GM19023 (cell line): ENCODE results near the gene HS3ST6.
"Not testable (repeated sequence)": the region's sequence is repeated elsewhere in the genome, so short reads cannot be mapped to it uniquely, and the experiment has no call there.

Experiments used
- ATAC-seq: cut with Tn5 transposase; IDR thresholded peaks from one replicate; pipeline ENCODE4 v1.9.1; 2021; ENCODE audit warnings: mild to moderate bottlenecking, moderate library complexity; ENCODE audit not compliant: unreplicated experiment

The HS3ST6 gene

GRCh38 chr16:1884155-1884760, 34.0 kb downstream of the HS3ST6 start:
- ATAC-seq: no peak

DNA sequence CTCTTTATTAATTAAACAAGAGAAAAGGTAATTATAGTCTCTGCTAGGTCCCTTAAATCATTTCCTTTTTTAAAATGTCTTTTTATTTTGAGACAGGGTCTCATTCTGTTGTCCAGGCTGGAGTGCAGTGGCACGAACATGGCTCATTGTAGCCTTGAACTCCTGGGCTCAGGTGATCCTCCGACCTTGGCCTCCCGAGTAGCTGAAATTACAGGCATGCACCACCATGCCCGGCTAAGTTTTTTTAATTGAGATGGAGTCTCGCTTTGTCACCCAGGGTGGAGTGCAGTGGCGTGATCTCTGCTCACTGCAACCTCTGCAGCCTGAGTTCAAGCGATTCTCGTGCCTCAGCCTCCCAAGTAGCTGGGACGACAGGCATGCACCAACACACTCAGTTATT, 37.0 kb downstream of the HS3ST6 start:
- ATAC-seq: not testable (repeated sequence)

DNA sequence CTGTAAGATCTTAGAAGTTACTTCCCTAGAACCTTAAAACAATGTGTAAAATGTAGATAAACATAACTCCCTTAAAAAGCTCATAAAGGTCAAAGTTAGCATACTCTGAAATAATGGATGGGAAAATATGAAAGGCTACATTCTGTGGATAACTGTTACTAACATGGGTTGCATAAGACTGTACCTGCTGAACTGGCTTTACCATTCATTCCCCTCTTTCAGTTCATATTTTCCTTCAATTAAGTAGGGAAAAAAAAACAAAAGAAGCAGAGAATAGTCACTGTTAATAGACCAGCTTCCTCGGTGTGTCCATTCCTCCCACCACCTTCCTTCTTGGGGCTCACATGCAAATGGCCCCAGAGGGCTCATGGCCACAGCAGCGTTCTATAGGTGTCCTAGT, 38.7 kb downstream of the HS3ST6 start:
- ATAC-seq: no peak

DNA sequence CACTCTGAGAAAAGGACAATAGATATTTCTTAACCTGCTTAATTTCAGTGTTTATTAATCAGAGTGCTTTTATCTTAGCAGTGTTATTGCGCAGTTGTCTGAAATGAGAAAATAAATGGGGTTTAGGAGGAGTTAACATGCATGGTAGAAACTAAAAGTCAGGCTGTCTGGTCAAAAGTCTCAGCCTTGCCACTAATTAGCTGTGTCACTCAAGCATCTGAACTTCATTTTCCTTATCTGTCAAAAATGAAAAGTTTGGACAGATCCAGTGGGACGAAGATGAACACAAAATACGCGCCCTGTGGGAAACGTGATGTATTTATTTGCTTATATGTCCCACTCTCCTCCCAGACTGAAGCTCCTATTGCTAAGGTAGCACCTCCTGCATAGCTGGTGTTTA, 40.0 kb downstream of the HS3ST6 start:
- ATAC-seq: no peak

DNA sequence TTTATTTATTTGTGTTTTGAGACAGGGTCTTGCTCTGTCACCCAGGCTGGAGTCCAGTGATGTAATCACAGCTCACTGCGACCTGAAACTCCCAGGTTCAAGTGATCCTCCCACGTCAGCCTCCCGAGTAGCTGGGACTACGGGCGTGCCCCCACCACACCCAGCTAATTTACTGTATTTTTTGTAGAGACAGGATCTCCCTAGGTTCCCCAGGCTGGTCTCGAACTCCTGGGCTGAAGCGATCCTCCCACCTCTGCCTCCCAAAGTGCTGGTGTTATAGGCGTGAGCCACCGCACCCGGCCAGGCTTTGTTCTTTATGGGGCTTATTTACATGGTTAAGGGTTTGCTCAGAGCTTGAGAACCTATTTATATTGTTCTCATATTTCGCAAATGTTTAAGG, 40.4 kb downstream of the HS3ST6 start:
- no peak for ATAC-seq

GRCh38 chr16:1877089-1877488, 41.1 kb downstream of the HS3ST6 start:
- no peak for ATAC-seq

DNA sequence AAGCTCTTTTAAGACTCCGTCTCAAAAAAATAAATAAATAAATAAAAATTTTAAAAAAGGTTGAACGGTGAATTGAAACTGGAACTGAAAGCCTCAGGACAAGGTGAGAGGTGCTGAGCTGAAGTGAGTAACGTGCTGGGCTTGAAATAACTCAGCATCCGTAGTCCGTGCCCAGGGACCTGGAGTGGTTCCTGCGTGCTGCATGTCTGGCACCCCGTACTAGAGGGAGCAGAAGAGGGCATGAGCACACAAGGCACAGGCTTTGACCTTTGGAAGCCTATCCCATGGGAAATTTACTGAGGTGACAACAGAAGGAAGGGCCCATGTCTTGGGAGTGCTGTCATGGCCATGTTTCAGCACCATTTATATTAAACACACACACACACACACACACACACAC, 41.7 kb downstream of the HS3ST6 start:
- ATAC-seq: no peak

DNA sequence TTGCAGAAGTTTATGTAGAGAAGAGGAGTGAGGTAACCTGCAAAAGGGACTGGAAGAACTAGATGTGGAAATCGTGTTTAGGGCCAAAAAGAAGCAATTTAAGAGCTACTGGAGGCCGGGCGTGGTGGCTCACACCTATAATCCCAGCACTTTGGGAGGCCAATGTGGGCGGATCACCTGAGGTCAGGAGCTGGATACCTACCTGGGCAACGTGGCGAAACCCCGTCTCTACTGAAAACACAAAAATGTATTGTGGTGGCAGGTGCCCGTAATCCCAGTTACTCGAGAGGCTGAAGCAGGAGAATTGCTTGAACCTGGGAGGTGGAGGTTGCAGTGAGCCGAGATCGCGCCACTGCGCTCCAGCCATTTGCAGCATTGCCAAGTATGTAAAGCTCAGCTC, 42.1 kb downstream of the HS3ST6 start:
- not testable (repeated sequence) for ATAC-seq

GRCh38 chr16:1874854-1875253, 43.4 kb downstream of the HS3ST6 start:
- ATAC-seq: no peak

GRCh38 chr16:1871974-1872635, 46.1 kb downstream of the HS3ST6 start, which contains the start of gene MEIOB:
MEIOB (minus strand) TSS chr16:1872164; CDS start chr16:1868175, 3,989 bp downstream.
- ATAC-seq: no peak

GRCh38 chr16:1870365-1871082, 47.7 kb downstream of the HS3ST6 start:
- ATAC-seq: no peak

- ATAC-seq: no peak
Measured at GRCh38 chr16:1865902-1866690, 52.1 kb downstream of the HS3ST6 start.

DNA sequence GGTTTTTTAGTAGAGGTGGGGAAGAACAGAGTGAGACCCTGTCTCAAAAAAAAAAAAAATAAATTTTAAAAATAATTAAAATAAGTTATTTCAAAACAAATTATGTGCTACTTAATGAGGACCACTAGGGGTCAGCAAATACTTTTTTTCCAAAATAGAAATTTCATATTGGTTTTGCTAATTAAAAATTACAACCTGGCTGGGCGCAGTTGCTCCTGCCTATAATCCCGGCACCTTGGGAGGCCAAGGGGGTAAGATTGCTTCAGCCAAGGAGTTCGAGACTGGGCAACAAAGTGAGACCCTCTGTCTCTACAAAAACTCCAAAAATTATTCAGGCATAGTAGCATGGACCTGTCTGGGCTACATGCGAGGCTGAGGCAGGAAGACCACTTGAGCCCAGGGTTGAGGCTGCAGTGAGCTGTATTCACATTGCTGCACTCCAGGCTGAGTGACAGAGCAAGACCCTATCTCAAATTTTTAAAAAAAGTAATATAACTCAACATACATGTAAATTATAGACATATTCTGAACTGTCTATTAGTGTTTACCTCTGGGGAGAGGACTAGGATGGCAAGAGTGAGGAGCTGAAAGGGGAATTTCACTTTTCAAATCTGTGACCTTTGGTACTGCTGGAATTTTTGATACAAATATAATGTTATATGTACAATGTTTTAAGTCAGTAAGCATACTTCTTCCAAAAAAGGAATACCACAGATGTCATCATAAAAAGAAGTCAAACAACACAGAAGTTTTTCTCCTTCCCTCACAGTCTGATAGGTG, 54.3 kb downstream of the HS3ST6 start:
- ATAC-seq: no peak

GRCh38 chr16:1862394-1862793, 55.8 kb downstream of the HS3ST6 start:
- ATAC-seq: no peak

DNA sequence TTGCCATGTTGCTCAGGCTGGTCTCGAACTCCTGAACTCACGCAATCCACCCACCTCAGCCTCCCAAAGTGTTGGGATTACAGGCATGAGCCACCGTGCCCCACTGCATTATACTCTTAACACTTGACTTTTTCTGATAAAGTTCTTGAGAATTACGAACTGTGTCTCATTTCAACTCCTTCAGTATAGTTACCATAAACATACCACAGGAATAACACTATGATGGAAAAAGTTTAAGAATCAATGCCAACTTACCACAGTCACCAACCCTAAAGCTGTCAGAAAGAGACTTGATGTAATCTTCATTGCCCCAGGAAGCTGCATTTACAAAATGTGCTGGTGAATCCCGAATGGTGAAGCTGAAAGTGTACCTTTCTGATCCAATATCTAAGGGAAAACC, 56.5 kb downstream of the HS3ST6 start:
- no peak for ATAC-seq
